Stimulated activated CD4-positive, alpha-beta T cell treated with anti-CD3 and anti-CD28 coated beads, Interleukin-1b, Interleukin-23, amount 100 ng/mL, for 1 hour (primary cell): Measurements from ENCODE around the gene TM4SF1.

Experiments used
- DNase-seq, 2 donors: peaks; one replicate each; pipeline ENCODE4 v3.0.0-alpha.2; 2020; ENCODE audit warnings: low read depth in 2 of 2

TM4SF1 gene, protein sequence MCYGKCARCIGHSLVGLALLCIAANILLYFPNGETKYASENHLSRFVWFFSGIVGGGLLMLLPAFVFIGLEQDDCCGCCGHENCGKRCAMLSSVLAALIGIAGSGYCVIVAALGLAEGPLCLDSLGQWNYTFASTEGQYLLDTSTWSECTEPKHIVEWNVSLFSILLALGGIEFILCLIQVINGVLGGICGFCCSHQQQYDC

DNA sequence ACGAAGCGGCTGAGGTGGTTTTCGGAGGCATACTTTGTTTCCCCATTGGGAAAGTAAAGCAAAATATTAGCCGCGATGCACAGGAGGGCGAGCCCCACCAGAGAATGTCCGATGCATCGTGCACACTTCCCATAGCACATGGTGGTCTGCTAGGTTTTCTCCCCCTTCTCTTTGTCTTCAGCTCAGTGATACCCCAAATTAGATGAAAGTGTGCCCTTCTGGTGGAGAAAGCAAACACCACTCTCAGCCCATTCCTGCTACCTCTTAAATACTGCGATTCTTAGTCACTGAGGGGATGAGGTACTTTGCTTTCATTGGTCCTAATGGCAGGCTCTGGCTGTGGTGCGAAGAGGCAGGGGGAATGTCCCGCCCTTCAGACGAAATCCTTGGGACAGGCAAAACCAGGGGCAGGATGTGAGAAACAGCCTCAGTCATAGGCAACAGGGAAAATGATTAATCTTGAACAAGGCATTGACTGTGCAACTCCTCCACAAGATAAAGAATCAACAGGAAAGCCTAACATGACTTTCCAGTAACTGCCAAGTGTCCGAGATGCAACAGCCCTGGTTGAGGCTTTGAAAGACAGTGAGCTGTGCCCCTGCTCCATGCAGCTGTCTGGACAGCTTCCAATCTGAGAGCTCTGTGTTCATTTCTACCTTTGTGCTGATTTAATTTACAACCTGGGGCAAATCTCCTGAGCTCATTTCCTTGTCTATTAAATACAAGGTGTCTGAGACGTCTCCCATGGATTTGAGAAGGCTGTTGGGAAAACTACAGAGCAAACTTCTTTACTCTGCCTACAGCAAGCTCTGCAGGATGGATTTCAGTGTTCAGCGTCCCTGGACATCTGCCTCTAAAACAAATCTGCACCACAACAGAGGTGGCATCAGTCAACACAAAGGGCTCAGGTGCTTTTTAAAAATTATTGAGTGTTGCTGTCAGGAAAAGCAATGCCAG lies at the start of gene TM4SF1:
Gene TM4SF1, minus strand, starts transcription at position 242 of the 957 bp plus-strand sequence. Its CDS starts 102 bp downstream, at position 140.
- DNase-seq = no peak

DNA sequence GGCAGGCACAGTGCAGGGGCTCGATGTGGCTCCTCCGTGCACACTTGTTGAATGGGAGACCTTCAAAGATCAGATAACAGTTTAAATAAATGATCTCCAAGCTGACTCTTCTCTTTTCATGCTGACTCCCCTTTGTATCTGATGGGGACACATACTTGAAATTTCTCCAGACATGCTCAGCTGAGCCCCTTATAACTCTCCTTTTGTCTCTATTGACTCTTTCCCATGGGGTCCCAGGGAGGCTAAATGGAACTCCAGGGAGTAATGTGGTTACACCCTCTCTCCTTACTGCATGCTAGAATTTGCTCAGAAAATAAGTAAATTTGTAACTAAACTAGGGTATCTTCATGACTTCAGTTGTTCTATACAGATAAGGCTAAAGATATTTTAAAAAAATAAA lies 48.9 kb upstream of the TM4SF1 start:
- no peak for DNase-seq

DNA sequence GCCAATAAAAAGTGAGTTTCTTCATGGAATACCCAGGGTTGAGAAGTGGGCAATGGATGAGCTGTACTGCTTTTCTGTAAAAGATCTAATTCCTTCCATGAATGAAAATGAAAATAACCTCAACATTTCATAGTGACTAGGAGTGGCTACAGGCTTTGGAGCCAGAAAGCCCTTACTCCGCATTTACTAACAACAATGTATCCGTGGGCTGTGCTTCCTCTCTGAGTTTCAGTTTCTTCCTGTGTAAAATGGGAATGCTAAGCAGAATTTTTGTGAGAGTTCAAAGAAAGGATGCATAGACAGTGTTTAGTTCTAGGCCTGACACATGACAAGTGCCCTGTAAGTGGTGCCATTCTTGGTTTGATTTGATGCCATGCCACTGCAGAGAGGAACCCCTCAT lies 47.5 kb upstream of the TM4SF1 start:
- DNase-seq = no peak

DNA sequence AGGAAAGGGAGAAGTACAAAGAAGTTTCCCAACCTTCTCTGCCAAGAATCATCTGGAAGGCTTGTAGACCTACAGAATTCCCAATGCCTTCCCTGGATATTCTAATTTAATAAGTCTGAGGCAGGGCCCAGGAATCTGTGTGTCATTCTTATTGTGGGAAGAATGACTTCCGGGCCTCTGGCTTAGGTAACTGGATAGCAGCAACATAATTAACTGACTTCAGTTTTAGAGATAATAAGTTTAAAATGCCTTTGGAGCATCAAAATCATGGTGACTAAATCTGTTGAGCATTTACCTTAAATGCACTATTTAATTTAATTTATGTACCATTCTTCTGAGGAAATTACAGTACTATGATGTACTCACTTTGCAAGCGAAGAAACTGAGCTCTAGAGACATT lies 44.3 kb upstream of the TM4SF1 start:
- DNase-seq = no peak

DNA sequence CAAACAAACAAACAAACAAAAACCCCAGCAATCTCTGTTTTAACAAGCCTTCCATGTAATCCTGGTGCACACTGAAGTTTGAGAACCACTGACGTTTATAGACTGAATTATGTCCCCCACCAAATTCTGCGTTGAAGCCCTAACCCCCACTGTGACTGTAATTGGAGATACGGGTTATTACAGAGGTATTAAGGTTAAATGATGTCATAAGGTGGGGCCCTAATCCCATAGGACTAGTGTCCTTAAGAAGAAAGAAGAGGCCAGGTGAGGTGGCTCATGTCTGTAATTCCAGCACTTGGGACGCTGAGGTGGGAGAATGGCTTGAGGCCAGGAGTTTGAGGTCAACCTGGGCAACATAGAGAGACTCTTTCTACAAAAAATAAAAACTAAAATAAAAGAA lies 42.4 kb upstream of the TM4SF1 start:
- DNase-seq = no peak

DNA sequence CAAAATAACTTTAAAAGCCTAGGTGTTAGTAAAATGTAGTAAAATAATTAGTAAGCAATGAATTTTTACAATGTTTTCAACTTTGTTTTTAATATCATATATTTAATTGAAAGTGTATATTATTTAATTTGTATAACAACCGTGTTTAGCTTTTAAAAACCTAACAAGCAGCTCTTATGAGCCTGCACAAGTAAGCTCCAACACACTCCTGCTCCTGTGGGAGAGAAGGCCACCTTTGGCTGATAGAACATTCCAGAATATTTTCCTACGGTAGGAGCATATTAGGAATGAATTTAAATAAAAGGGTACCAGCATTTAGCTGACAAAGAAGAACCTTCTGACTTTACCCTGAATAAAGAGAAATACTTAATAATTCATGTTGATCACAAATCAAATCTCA lies 40.3 kb upstream of the TM4SF1 start:
- DNase-seq = no peak

DNA sequence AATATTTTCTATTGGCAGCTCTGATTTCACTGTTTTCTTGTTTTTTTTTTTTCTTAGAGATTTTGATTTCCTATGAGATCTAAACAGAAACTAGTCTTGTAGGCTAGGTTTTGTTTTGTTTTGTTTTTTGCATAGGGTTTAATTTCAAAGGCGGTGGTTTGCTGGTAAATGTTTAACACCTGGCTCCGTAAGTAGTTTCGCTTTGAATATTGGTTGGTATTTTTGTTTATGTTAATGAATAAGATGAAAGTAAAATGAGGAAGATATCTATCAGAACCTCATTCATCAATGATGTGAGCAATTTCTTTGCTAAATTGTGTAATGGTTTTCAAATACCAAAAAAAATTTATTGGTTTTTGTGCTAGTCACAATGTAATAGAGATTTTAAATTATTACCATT lies 39.7 kb upstream of the TM4SF1 start:
- DNase-seq = no peak

DNA sequence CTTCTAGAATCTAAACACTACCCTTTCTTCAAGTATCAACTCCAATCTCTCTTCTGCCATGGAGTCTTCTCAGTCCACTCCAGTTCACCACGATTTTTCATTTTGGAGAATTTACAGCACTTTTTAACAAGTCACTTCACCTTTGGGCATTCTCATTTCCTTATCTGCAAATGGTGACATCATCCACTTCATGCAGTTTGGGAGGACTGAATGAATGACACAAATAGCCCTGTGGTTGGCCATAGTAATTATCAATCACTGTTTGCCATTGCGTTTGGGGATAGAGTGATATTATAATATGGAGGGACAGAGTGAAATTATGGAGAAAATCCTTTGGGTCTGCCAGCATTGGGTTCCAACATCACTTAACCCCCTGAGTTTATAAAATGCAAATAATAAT lies 38.0 kb upstream of the TM4SF1 start:
- DNase-seq = no peak

DNA sequence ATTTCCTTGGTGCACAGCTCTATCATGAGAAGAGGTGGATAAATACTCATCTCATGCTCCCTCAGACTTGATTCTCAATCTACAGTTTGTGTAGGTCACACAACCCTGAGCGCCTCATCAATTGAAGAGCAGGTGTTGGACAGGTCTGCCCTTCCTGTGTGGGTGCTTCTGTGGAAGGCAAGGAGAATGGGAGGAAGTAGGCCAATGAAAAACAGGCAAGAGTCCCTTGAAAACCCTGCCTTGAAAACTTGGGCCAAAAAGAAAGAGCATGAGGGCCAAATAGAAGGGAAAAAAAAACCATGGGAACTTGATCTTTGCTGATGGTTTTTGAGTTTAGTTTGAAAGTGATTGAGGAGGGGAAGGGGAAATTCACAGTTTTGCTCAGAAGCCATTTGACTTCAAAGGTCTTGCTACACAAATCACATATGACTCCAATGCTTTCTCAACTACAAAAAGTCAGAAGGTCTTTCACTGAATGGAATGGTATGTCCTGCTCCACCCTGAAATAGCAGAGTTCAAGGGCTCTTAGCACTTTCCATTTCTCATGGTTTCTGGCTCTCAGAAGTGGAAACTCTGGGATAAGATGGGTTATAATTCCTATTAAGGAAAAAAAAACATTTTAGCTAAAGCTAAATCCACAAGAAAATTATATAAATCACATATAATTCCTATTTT lies 37.2 kb upstream of the TM4SF1 start:
- DNase-seq = no peak

DNA sequence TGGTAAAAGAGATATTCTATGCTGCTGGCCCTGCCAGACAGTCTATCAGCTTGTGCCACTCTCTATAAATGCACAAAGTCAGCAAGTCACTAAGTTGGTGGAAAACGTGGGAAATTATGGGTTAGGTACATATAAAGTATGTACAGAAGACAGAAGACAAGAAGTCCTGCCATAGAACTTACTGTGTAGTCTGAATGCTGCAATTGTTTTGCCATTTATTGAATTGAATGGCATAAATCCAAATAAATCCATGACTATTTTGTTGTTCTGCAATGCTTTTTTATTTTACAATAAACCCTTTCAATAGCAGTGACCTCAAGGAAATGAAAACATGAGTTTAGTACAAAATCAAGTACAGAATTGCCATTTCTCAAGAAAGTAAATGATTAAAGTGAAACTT lies 34.1 kb upstream of the TM4SF1 start:
- DNase-seq = no peak

DNA sequence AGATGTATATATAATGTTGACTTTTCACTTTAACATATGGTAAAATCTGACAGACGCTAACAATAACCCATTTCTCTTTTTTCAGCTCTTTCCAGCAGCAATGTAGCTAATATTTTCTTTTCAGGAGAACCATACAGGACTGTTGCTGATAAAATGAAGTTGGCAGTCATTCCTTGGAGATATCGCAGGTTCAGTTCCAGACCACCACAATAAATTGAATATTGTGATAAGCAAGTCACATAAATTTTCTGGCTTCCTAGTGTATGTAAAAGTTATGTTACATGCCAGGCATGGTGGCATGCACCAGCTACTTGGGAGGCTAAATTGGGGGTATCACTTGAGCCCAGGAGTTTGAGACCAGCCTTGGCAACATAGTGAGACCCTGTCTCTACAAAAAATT lies 31.9 kb upstream of the TM4SF1 start:
- DNase-seq = no peak

DNA sequence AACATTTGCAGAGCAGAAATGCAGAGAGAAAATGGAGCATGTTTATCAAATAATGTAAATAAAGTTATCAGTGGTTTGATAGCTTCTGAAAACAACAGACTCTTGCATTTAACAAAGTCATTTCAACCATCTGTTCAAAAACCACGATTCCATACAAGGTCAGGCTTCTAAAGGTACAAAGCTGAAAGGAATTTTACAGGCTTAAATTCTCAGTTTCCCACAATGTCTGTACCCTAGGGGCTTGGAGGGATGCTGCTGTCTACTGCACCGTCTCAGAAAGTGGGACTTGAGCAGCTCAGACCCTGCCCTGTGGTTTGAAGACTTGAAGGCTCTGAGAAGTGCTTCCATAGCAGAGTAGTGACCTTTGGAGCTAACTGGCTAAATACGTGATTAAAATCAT lies 30.4 kb upstream of the TM4SF1 start:
- DNase-seq = no peak

DNA sequence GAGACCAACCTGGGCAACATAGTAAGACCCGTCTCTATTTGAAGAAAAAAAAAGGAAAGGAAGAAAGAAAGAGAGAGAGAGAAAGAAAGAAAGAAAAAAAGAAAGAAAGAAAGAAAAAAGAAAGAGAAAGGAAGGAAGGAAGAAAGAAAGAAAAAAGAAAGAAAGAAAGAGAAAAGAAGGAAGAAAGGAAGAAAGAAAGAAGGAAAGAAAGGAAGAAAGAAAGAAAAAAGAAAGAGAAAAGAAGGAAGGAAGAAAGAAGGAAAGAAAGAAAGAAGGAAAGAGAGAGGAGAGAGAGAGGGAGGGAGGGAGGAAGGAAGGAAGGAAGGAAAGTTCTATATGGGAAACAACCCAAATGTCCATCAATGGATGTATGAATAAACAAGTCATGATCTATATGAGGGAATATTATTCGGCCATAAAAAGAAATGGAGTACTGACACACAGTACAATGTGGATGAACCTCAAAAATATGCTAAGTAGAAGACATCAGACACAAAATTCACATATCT lies 28.8 kb upstream of the TM4SF1 start:
- no peak for DNase-seq

DNA sequence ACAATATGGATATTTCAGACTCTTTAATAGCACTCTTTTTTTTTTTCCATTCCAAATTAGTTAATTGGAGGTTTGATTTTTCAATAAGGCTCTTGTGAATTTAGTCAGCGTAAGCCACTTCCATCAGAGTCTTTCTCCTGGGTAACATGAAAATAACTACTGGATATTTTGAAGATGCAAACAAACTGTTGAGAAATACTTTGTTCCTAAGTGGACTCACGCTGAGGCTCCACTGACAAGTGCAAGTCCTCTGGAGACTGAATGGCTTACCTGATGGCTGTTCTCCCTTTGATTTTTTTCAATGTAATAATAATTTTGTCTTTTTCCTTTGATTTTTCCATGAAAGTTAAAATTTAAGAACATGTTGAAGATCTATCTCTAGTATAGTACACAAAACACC lies 26.0 kb upstream of the TM4SF1 start:
- no peak for DNase-seq

DNA sequence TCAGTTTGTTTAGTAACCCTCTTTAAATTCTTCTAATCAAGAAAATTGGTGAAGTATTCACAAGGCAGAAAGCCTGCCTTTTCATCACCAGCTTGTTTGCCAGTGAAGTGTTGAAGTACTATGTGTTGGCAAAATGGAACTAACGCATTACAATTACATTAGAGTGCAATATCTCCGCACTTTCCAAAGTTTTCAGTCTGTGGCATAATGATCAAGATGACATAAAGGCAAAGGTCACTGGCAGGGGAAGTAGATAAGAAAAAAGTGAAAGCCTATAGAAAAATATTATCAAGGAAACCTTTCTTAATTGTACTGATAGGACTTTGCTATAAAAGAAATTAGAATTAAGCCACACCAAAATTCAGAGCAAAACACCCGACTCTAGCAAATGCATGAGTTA lies 25.0 kb upstream of the TM4SF1 start:
- DNase-seq = no peak

DNA sequence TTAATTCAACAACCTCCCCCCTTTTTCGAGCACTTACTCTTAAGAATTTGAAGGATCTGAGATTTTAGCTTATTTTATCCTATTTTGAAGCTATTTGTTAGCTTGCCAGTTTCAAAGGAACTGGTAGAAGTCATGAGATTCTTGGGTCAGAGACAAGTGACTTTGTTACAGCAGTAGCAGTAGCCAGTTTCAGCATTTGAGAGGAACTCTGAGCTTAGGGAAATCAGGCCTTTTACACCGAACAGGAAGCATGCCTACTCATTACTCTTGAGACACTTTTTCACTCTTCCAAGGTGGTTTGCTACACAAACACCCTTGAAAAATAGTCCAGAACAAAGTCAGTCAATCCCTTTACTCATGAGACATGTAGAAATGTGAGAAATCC lies 24.5 kb upstream of the TM4SF1 start:
- DNase-seq = no peak

DNA sequence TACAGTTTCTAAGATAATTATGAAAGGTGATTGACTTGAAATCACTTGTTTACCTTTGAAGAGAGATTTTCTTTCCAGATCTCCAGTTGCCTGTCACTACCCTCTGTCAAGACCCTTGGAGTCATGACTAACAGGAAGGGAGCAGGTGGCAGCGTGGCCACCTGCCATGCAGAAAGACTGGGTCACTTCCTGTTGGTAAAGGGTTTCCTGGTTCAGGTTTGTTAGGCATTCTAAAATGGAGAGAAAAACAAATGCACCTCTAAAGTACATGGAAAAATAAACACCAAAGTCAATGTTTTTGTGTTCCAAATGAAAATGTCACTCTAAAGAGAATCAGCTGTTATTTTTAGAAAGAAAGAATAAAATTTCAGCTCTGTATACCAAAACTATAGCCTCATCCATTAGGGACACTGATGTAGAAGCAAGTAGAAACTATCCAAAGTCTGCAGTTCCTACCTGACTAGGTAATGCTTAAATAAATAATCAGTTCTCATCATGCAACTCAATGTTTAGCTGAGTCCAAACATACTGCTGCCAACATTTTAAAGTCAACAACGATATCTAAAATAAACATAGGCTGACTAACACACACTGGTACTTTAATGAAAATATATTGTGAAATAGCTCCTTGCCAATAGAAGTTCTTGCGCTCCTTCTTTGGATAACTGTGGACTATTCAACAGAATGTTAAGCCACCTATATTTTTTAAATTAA lies 23.9 kb upstream of the TM4SF1 start:
- no peak for DNase-seq

DNA sequence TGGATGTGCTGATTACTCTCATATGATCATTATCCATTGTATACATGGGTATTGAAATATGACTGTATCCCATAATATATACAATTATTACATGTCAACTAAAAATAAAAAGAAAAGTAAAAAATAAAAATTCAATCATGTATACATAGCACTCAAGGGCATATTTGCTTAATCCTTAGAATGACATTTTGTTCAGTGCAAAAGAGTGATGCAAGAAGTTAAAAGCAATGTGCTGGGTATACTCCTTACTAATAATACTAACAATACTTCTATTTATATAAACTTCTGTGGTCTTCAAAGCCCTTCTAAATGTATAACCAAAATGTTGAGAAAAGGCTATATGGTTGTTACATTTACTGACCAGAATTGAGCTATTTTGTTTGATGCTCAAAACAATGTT lies 23.2 kb upstream of the TM4SF1 start:
- no peak for DNase-seq

DNA sequence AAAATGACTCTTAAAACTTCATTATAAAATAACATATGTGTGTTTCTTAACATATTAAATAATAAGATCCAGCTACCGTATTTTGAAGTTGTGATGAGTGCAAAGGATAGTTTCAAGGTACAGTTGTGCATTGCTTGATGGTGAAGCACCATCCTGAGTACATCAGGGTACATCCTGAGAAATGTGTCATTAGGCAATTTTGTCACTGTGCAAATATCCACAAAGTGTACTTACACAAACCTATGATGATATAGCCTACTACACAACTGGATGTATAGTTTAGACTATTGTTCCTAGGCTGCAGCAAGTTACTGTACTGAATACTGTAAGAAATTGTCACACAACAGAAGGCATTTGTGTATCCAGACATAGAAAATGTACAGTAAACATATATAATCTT lies 20.8 kb upstream of the TM4SF1 start:
- no peak for DNase-seq

DNA sequence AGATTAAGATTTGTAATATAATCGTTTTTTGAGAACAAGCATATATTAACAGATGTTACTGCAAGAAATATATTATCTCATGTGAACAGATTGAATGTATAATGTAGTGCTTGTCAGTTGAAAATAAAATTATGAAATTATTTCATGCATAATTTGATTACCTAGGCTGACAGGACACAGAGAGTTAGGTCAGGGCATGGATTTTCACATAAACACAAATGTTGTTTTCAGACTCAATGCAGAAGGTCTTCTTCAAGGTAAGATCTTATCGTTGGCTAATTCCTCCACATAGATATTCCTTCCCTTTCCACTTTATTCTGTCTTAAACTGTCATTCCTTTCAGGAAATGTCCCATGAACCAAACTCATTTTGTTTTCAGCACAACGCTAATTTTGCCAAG lies 20.1 kb upstream of the TM4SF1 start:
- DNase-seq = no peak

DNA sequence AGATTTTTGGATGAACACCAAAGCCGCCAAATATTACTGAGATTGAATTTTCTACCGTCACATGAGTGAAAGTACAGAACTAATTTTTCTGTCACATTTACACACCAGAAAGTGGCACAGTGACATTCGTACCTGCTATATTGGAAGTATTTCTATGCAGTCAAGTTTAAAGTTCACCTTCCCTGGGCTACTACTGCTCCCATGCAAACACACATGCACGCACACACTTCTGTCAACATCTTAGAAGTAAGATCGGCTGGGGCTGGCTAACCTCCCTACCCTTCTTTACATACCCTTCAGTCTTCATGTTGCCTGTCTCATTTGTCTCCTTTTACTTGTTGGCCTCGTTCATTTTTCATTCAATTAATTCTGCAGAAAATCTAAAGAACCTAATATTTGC lies 19.0 kb upstream of the TM4SF1 start:
- DNase-seq = no peak
